ENCODE measurements around the gene RNF44.
"Not testable (repeated sequence)": the region's sequence is repeated elsewhere in the genome, so short reads cannot be mapped to it uniquely, and the experiment has no call there.

RNF44 gene

GRCh38 chr5:176552332-176552869 is 15.2 kb upstream of the RNF44 start:
- DNase-seq (ENCODE audit: low read depth): no peak

DNA sequence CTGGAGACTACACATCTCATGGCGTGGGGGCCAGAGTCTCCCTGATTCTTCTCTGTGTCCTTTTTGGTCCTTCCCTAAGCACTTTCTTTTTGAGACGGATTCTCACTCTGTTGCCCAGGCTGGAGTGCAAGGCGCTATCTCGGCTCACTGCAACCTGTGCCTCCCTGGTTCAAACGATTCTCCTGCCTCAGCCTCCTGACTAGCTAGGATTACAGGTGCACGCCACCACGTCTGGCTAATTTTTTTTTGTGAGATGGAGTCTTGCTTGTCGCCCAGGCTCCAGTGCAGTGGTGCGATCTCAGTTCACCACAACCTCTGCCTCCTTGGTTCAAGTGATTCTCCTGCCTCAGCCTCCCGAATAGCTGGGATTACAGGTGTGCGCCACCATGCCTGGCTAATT is 13.7 kb upstream of the RNF44 start:
- not testable (repeated sequence) for DNase-seq (ENCODE audit: low read depth)

GRCh38 chr5:176550275-176550831 is 13.2 kb upstream of the RNF44 start:
- no peak for DNase-seq (ENCODE audit: low read depth)

- DNase-seq (ENCODE audit: low read depth): no peak
Measured at GRCh38 chr5:176549871-176550270, 12.7 kb upstream of the RNF44 start.

DNA sequence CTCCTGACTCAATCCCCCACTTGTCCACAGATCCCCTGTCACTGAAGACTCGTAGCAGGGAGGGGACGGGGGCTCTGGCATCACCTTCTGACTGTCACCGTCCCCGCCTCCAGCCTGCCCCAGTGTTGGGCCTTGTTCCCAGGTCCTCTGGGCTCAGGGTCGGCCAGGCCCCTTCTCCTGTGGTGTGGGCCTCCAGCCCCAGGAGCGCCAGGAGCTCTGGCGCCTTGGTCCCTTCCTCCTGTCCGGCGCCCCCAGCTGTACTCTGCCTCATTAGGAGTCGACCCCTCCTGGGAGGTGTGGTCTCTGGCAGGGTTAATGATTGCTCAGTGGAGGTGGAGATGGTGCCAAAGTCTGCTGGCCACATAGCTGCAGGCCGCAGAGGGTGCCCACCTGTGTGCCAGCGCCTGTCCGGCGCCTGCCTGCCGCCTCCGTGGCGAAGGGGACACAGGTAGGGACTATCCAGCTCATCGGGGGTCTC is 11.8 kb upstream of the RNF44 start, which contains the start of gene CDHR2:
CDHR2 (plus strand) TSS at position 376 of the 478 bp plus-strand sequence. CDS start 16,011 bp downstream, outside the sequence.
- DNase-seq (ENCODE audit: low read depth): no peak

DNA sequence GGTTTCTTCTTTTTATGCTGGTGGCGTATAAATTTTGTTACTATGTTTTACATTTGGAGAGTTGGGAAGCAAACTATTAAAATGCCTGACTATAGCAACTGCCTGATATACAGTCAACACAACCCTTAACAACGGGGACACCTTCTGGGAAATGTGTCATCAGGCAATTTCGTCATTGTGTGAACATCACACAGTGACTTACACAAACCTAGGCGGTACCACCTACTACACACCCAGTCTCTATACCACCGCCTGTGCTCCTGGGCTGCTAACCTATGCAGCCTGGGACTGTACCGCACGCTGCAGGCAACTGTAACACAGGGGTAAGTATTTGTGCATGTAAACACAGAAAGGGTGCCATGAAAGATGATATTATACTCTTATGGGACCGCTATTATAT is 10.6 kb upstream of the RNF44 start:
- no peak for DNase-seq (ENCODE audit: low read depth)

GRCh38 chr5:176545737-176546509 is 8.7 kb upstream of the RNF44 start:
- DNase-seq (ENCODE audit: low read depth): no peak

- no peak for DNase-seq (ENCODE audit: low read depth)
Measured at GRCh38 chr5:176545388-176545736, 8.2 kb upstream of the RNF44 start.

- DNase-seq (ENCODE audit: low read depth): peak; percentile 64
Measured at GRCh38 chr5:176543428-176544182, 6.4 kb upstream of the RNF44 start.

DNA sequence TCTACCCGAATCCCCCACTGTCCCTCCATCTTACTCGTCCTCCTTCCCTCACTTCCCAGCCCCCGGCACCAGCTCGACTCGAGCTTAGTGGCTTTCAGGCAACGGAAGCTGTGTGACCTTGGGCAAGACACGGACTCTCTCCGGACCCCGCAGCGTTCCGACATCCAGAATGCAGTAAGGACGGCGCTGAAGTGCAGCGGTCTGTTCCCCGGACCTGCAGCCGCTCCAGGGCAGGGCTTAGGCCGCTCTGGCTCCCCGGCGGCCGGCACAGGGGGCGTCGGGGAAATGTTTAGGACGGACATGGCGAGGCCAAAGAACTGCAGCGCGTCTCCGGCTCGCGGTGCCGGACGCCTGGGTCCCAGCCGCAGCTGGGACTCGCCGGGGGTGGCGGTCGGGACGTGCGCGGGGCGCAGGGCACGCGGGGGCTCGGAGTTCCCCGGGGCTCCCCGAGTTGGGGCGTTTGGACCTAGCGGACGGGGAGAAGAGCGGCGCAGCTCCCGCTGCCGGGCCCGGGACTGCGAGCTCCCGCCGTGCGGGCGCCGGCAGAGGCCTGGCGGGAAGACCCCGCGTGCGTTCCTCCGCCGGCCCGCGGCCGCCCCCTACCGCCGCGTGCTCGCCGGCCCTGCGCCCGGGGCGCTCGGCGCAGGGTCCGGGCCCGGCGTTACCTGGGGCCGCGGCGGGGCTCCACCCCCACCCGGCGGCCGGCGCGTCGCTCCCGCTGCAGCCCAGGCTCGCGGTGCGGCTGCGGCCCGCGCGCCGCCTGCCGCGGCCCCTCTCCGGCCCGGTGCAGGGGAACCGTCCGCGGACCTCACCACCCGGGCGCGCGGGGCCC is 5.6 kb upstream of the RNF44 start:
- DNase-seq (ENCODE audit: low read depth): no peak

- DNase-seq (ENCODE audit: low read depth): no peak
Measured at GRCh38 chr5:176542135-176542595, 5.0 kb upstream of the RNF44 start.

- DNase-seq (ENCODE audit: low read depth): no peak
Measured at GRCh38 chr5:176541338-176542134, 4.3 kb upstream of the RNF44 start.

DNA sequence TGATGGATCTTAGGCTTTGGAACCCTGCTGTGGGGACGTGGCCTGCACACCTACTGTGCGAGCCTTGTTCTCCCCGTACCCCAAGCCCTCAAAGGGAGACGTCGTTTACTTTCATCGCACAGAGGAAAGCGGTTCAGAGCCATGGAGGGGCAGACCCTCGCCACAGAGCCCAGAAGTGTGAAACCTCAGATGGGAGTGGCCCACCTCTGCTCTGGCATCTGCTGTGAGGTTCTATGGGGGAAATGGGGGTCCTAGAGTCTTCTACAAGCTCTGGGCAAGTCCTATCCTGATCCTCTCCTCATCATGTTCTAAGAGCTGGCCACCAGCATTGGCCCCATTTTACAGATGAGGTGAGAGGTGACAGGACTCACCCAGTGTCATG is 3.7 kb upstream of the RNF44 start:
- DNase-seq (ENCODE audit: low read depth): no peak

GRCh38 chr5:176540476-176540899 is 3.3 kb upstream of the RNF44 start:
- DNase-seq (ENCODE audit: low read depth): no peak

GRCh38 chr5:176538989-176539384 is 1.8 kb upstream of the RNF44 start:
- DNase-seq (ENCODE audit: low read depth): no peak

- no peak for DNase-seq (ENCODE audit: low read depth)
Measured at GRCh38 chr5:176538230-176538988, 1.2 kb upstream of the RNF44 start.

- DNase-seq (ENCODE audit: low read depth): peak; percentile 95
Measured at GRCh38 chr5:176537554-176538229, 490 bp upstream of the RNF44 start.

GRCh38 chr5:176536132-176536901 is 885 bp downstream of the RNF44 start:
- DNase-seq (ENCODE audit: low read depth): peak; percentile 69

DNA sequence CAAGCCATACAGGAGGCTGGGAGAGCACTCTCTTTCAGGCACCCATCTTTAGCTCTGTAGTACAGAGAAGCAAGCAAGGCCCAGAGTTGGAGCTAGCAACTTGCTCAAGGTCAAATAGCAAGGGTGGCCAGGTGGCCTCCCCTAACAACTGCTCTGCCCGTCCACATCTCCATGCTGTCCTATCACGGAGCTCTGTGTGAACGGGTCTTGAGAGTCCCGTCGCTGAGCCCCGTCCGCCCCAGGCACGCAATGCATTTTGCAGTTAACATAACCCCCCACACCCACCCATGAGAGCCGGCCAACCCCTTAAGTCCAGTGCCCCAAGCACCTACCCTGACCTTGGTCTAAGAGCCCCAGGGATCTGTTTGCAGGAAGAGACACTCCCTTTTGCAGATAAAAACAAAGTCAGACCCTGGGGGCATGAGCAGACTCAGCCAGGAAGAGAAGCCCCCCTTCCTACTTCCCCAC is 1.5 kb downstream of the RNF44 start:
- no peak for DNase-seq (ENCODE audit: low read depth)
